Mesenteric fat pad (tissue), 1 donor: ENCODE data around the gene HES5. TPM values are rescaled to one million over a fixed set of nuclear protein-coding genes. Genes with fewer than 3 reads are reported as not detected.
"Not testable (repeated sequence)": the region's sequence is repeated elsewhere in the genome, so short reads cannot be mapped to it uniquely, and the experiment has no call there.

Experiments used
- DNase-seq: peaks from one replicate; pipeline ENCODE4 v3.0.0-alpha.2; 2020; ENCODE audit warnings: low spot score
- long read RNA-seq: library from polyadenylated mRNA; unstranded; transcript quantifications from one replicate; pipeline ENCODE4 v2.0.0, GENCODE V29; 2020
- total RNA-seq: library from RNA; stranded (reverse); fragmentation: NEBNext Ultra II Directional; extraction: Animal tissue kit (Norgen Biotek cat#: 25700); gene quantifications from one replicate; pipeline ENCODE4 v1.2.1, GENCODE V29; 2021
- donor health status: DM: yes; HTN: yes; CAD: no.

The HES5 gene, protein sequence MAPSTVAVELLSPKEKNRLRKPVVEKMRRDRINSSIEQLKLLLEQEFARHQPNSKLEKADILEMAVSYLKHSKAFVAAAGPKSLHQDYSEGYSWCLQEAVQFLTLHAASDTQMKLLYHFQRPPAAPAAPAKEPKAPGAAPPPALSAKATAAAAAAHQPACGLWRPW
- 0.58 TPM for total RNA-seq
- long read RNA-seq: 0 reads

DNA sequence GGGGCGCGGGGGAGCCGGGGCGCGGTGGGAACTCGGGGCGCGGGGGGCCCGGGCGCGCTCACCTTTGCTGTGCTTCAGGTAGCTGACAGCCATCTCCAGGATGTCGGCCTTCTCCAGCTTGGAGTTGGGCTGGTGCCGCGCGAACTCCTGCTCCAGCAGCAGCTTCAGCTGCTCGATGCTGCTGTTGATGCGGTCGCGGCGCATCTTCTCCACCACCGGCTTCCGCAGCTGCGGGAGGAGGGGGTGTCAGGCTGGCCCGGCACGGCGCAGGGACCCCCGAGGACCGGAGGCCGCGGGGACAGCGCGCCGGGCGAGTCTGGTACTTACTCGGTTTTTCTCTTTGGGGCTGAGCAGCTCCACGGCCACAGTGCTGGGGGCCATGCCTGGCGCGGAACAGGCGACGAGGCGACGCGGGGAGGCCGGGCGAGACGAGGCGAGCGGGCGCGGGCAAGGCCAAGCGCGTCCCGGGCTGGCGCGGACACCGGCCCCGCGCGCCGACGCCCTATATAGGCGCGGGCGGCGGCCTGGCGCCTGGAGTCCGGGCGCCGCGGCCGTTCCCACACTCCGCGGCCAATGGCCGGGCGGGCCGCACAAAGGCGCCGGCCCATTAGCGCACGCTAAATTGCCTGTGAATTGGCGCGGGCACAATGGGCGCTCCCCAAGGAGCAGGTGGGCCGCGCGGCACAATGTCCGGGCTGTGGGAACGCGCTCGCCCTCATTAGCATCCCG, at the start of gene HES5:
HES5 (minus strand) TSS at position 480 of the 729 bp plus-strand sequence; CDS start at position 381, 99 bp downstream.
- DNase-seq: no peak

DNA sequence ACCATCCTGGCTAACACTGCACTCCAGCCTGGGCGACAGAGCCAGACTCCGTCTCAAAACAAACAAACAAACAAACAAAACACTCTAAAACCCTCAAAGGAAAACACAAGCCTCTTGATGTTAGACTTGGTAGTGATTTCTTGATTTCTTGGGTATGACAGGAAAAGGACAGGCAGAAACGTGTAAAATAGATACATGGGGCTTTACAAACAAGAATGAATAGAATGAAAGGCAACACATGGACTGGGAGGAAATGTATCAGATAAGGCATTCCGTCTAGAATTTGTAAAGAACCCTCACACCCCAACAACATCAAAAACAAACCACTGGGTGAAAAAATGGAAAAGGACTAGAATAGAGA, 48.7 kb upstream of the HES5 start:
- no peak for DNase-seq

DNA sequence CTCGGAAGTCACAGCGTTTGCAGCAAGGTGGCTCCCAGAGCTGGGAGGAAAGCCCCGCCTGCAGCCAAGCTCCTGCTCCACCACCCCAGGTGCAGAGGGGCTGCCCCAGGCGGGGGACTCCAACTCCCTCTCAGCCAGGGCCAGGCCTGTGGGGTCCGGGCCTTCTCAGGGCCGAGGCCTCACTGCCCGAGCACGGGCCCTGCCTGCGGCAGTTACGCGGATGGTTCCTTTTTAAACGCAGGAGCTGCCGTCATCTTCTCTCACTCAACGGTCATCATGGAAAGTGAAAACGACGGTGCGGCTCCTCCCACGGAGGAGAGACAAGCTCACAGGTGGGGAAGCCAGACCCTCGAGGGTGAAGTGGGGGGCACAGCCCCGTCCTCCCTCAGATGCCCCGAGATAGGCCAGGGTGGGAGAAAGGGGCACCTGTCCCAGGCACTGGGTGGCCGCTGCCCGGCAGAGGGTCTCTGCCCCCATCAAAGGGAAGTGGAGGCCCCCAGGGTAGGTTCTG, 47.6 kb upstream of the HES5 start:
- not testable (repeated sequence) for DNase-seq

DNA sequence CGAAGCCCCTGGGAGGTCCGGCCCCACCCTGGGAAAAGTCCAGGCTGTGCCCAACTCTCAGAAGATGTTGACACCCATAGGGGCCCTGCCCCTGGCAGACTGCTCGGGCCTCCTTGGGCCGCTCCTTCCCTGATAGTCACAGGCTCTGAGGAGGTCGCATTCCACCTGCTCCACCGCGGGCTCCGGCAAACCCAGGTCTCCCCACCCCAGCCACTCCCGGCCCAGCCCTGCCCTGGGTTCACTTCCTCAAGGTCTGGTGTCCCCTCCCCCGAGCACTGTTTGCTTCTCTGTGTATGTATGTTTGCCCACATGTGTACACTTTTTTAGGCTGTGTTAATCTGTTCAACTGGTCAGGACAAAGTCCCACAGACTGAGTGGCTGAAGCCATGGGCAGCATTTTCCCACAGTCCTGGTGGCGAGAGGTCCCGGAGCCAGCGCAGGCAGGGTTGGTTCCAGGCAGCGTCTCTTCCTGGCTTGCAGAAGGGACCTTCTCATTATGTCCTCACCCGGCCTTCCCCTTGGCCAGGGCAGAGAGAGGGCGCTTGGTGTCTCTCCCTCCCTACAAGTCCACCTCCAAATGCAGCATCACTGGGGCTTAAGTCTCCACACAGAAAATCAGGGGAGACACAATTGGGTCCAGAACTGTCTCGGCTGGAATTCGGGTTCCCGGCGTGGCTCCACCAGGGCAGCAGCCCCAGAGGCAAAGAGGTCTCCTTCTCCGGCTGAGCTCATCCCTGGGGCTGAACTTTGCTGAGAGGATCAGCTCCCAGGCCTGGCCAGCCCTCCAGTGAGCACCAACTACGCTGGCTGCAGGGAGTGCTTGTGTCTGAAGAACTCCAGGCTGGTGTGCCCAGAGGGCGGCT, 46.0 kb upstream of the HES5 start:
- DNase-seq: no peak

DNA sequence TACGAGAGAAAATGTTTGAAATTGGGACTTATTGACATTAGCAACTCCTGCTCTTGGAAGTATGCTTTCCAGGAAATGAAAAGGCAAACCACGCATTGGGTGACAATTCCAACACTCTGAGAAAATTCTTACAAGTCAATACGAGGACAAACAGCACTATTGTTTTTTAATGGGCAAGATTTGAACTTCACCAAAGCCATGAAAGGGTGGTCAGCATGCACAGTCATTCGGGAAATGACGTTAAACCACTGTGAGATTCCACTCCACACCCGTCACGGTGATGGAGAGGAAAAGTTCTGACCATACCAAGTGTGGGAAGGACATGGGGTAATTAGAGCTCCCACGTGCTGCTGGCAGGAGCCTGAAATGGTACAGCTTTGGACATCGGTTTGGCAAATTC, 44.3 kb upstream of the HES5 start:
- DNase-seq: no peak

DNA sequence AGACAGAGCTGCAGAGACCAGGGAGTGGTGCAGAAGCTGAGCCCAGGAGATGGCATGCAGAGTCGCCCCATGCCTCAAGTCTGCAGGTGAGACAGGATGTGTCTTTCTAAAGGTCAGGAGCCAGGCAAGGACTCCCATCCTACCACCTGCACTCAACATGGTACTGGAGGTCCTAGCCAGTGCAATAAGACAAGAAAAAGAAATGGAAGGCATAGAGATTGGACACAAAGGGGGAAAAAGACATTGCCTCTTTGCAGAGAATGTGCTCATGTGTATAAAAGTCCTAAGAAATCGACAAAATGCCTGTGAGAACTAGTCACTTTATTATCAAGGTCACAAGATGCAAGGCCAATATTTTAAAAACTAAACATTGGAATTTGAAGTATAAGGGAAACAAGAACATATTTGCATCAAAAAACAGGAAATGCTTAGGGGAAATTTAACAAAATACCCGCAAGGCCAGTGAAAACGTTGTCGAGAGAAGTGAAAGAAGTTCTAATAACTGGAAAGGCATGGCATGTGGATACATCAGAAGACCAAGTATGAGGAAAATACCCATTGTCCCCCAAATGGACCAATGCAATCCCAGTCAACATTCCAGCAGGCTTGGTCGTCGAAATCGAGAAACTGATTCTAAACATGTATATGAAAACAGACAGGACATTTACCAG, 43.3 kb upstream of the HES5 start:
- no peak for DNase-seq

DNA sequence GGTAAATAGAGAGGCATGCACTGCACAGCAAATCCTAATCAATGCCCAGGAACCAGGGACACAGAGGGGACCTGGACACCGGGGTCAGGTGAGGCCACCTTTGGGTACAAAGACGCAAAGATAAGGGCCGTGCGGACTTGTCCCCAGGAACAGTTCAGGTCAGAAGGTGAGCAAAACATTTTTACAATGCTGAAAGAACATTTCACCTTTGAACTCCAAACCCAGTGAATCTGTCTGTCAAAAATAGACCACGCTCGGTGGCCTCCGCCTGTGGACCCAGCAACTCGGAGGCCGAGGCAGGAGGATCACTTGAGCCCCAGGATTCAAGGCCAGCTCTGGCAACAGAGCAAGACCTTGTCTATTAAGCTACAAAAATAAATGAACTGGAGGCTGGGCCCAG, 41.3 kb upstream of the HES5 start:
- no peak for DNase-seq

DNA sequence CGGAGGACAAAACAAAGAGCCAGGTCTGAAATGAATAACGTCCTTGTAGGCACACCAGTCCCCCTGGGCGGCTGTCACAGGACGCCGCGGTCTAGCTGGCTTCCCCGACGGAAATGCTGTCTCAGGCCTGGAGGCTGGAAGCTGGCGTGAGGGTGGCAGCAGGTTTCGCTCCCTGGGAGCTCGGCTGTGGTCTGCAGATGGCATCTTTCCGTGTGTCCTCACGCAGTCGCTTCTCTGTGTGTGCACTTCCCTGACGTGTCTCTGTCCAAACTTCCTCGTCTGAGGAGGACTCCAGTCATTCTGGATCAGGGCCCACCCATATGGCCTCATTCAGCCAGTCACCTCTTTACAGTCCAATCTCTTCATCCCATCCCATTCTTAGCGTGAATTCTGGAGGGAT, 40.3 kb upstream of the HES5 start:
- no peak for DNase-seq

DNA sequence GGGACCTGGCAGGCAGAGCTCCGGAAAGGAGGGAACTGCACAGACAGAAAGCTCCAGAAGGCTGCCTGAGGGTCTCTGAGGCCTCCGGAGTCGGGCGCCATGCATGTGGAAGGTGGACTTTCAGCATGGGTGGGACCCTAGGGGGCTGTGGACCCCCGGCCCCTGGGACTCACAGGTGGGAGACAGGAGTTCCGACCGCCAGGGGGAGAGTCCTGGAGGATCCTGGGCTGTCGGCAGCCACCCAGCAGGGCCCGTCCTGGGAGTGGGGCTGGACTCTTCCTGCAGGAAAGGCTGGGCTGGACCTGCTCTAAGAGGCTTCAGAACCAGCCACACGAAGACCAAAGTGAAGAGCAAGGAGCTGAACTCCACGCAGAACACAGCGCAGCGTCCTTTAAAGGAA, 39.6 kb upstream of the HES5 start:
- not testable (repeated sequence) for DNase-seq

DNA sequence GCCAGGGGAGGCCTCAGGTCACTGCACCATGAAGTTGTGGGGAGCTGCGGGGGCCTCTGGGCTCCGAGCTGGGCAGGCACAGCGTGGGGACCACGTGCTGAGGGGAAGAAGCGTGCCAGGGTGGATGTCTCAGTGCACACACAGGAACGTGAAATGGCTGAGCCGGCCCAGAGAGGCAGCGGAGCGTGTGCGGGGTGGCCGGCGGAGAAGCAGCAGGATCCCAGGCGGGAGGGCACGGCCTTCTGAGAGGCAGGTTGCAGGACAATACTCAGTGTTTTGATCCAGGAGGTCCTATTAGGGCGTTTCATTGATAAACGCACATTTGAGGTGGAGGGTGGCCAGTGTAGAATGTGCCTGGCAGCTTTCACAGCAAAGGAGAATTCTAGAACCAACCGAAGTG, 39.0 kb upstream of the HES5 start:
- DNase-seq: no peak

DNA sequence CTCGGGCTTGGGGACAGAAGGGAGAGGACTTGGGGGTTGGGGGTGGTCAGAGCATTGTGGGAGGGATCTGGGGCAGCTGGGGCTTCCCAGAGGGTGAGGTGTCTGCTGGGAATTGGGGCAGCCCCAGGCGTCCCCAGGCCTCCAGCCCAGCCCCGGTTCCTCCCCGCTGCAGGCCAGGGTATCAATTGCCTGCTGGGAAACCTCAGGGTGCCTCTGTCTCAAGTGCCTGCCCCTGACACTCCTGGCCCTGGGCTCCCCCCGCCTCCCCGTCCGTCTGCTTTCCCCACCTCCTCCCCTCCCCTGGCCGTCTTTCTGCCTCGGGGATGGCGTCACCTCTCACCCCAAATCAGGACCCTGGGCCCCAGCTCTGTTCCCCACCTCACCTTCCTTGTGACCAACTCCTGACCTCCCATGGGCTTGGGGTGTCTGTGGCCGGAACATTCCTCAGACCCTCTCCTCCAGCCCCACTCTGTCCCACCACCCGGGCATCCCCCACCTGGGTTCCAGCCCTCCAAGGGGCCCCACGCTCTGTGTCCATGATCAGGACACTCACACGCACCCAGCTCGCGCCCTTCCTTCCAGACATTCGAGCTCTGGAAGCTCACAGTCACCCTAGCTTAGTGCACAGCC, 38.2 kb upstream of the HES5 start:
- not testable (repeated sequence) for DNase-seq

DNA sequence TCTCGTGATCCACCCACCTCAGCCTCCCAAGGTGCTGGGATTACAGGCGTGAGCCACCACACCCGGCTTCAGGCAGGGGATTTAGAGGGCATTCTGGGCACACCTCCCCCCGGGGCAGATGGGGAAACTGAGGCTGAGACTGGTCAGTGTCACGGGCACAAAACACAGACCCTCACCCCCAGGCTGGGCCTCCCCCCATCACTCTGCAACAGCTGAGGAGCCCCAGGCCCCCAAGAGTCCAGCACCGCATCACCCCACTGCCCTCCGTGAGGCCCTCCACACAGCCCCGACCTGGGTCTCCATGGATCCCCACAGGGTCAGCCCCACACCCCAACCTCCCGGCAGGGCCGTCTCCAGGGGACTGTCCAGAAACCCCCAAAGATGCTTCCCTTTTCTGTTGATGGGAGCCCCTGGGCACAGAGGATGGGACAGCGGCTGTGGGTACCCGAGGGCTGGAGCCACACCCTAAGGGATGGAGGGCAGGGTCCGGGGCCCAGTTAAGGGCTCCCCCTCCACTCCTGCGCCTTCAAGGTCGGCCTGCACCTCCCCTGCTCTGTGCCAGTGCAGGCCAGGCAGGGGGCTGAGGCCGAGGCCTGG, 37.1 kb upstream of the HES5 start:
- no peak for DNase-seq

DNA sequence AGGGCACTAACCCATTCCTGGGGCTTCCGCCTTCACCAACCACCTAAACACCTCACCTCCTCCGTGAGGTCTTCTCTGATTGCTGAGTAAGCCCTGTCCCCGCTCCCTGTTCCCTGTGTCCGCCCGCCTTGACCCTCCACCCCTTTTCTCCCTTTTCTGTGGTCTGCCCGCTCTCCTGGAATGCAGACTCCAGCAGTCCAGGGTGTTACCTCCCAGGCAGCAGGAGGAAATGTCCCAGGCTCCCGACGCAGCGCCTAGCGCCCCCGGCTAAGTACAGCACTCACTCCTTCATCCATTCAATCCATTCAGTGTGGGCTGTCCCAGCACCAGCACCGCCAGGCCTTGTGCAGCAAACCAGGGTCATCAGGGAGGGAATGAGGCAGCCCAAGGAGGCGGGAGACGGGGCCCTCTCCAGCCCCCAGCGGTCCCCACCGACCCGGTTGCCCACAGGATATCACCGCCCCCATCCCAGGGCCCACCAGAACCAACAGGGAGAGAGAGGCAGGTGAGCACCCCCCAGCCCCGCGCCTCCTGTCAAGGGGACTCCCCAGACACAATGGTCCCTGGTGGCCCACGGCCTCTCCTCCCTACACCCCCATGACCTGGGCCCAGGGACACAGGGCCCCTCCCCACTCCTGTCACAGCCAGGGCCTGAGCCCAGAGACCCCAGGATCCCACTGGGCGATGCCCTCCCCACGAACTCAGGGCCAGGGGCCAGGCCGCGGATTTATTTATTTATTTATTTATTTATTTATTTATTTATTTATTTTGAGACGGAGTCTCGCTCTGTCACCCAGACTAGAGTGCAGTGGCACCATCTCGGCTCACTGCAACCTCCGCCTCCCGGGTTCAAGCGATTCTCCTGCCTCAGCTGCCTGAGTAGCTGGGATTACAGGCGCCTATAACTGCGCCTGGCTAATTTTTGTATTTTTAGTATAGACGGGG, 36.3 kb upstream of the HES5 start:
- DNase-seq: no peak

DNA sequence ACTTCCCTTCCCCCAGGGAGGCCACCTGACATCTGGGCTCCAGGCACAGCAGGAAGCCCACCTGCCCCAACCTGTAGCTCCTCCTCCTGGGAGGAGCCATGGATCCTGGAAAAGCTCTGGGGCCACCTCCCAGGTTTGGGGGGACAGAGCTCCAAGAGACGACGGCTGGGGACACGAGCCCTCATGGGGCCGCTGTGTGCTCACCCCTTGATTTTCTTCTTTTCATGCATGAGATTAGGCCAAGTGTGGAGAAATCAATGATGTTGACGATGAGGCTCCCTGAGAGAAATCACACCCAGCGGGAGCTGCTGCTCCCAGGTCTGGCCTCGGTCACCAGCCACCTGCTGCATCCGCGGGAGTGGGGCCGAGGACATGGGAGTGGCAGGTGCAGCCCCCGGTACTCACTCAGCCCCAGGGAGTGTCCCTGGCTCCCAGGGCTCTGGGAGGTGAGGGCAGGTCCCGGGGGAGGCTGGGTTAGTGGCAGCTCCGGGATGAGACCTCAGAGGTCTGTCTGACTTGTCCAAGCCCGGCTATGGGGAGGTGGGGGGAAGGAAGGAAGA, 34.8 kb upstream of the HES5 start:
- no peak for DNase-seq

DNA sequence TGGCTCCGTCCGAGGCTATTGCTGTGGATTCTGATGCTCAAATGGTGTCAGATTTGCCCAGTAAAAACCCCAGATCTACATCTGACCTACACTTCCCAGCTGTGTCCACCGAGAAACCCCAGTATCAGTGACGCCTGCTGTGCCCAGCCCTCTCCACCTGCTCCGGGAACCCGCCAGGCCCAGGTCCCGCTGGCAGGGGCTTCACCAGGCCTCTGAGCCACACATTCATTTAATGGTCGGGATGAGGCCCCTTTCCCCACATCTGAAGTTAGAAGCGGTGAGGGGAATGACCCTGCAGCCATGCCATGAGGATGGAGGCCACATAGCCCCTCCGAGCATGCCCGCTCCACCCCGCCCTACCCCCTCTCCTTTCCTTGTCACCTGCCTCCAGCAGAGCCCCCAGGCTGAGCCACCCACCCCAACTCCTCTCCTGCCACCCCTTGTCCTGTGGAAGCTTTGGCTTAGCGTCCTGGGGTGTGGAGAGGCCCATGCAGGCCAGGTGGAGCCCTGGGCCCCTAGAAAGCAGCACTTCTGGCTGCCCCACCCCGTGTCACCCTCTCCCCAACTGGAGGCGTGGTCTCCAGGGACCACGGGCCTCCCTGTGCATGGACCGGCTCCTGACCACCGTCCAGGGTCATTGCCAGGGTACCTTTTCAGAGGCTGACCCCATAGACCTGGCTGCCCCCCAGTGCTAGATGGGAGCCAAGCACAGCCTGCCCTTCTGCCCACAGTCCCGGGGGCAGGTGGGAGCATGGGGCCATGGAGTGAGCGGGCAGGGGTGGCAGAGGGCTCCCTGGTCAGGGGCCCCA, 34.1 kb upstream of the HES5 start:
- no peak for DNase-seq

DNA sequence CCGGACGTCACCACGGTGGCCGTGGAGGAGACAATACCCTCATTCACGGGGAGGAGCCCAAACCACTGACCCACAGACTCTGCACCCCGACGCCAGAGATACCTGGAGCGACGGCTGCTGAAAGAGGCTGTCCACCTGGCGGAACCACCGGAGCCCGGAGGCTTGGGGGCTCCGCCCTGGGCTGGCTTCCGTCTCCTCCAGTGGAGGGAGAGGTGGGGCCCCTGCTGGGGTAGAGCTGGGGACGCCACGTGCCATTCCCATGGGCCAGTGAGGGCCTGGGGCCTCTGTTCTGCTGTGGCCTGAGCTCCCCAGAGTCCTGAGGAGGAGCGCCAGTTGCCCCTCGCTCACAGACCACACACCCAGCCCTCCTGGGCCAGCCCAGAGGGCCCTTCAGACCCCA, 33.1 kb upstream of the HES5 start:
- no peak for DNase-seq

DNA sequence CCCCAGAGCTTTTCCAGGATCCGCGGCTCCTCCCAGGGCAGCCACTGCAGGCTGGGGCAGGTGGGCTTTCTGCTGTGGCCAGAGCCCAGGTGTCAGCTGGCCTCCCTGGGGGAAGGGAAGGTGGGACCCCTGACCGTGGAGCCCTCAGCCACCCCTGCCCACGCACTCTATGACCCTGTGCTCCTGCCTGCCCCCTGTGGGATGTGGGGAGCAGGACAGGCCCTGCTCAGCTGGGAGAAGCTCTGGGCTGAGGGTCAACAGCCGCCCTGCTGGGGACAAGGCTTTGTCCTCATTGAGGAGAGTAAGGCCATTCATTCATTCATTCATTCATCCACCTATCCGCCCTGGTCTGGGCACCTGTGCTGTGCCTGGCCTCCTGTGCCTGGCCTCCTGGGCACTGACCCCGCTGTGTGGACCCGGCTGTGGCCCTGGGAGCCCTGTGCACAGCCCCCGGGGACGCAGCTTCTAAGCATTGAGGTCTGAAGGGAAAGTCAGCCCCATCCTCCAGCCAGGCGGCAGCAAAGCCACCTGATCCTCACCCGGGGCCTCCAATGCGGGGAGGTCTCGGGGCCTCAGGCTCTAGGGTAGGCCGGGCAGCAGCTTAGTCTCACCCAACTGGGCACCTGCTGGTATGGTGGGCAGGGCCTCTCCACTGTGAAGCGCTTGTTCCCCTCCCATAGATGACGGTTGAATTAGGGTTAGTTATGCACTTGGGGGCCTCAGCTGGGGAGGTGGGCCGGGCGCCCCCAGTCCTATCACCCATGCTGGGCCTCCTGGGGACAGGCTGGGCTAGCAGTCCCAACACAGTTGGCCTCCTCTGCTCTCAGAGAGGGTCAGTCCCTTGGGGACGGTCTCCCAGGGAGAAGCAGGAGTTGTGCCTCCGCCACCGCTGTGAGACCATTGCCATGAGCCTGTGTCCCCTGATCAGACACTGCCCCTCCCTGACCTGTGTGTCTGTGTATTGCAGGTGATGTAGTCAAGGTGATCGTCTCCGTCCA, 32.1 kb upstream of the HES5 start:
- no peak for DNase-seq
